Measurements from ENCODE around the gene RPL31. TPM values are rescaled to one million over a fixed set of nuclear protein-coding genes. Genes with fewer than 3 reads are reported as not detected.

Gene RPL31
- total RNA-seq, 1 experiment from 2014 or later, result 1,454 TPM

- no peak for DNase-seq (ENCODE audit: low spot score)
Measured at GRCh38 chr2:100974712-100975520, 27.2 kb upstream of the RPL31 start.

- no peak for DNase-seq (ENCODE audit: low spot score)
Measured at GRCh38 chr2:100975521-100975785, 26.6 kb upstream of the RPL31 start.

GRCh38 chr2:100976061-100976460, 26.0 kb upstream of the RPL31 start:
- no peak for DNase-seq (ENCODE audit: low spot score)

GRCh38 chr2:100976645-100977391, 25.3 kb upstream of the RPL31 start:
- DNase-seq (ENCODE audit: low spot score), result no peak

GRCh38 chr2:100977511-100977910, 24.6 kb upstream of the RPL31 start:
- no peak for DNase-seq (ENCODE audit: low spot score)

- DNase-seq (ENCODE audit: low spot score), result no peak
Measured at GRCh38 chr2:100978582-100979191, 23.4 kb upstream of the RPL31 start.

GRCh38 chr2:100980046-100980445, 22.0 kb upstream of the RPL31 start:
- no peak for DNase-seq (ENCODE audit: low spot score)

GRCh38 chr2:100981011-100981410, 21.1 kb upstream of the RPL31 start:
- DNase-seq (ENCODE audit: low spot score), result no peak

- no peak for DNase-seq (ENCODE audit: low spot score)
Measured at GRCh38 chr2:100982431-100982861, 19.6 kb upstream of the RPL31 start.

GRCh38 chr2:100983201-100983600, 18.9 kb upstream of the RPL31 start:
- DNase-seq (ENCODE audit: low spot score), result no peak

- DNase-seq (ENCODE audit: low spot score), result no peak
Measured at GRCh38 chr2:100983684-100984310, 18.3 kb upstream of the RPL31 start.

- peak; percentile 78 for DNase-seq (ENCODE audit: low spot score)
Measured at GRCh38 chr2:100984892-100985307, 17.2 kb upstream of the RPL31 start.

- no peak for DNase-seq (ENCODE audit: low spot score)
Measured at GRCh38 chr2:100986157-100986556, 15.9 kb upstream of the RPL31 start.

- DNase-seq (ENCODE audit: low spot score), result no peak
Measured at GRCh38 chr2:100987536-100987935, 14.6 kb upstream of the RPL31 start.

- DNase-seq (ENCODE audit: low spot score), result no peak
Measured at GRCh38 chr2:100987974-100988373, 14.1 kb upstream of the RPL31 start.

- no peak for DNase-seq (ENCODE audit: low spot score)
Measured at GRCh38 chr2:100988630-100989417, 13.3 kb upstream of the RPL31 start.

- DNase-seq (ENCODE audit: low spot score), result no peak
Measured at GRCh38 chr2:100989666-100990065, 12.4 kb upstream of the RPL31 start.

GRCh38 chr2:100990166-100990565, 11.9 kb upstream of the RPL31 start:
- no peak for DNase-seq (ENCODE audit: low spot score)

GRCh38 chr2:100990650-100991403, 11.3 kb upstream of the RPL31 start:
- no peak for DNase-seq (ENCODE audit: low spot score)

- DNase-seq (ENCODE audit: low spot score), result no peak
Measured at GRCh38 chr2:100991404-100991773, 10.7 kb upstream of the RPL31 start.

GRCh38 chr2:100992262-100992661, 9.8 kb upstream of the RPL31 start:
- no peak for DNase-seq (ENCODE audit: low spot score)

All from HT-29 (cell line).